ENCODE results near the gene KCNT1.

GRCh38 chr9:135705376-135705775 is 3.4 kb downstream of the KCNT1 start:
- TF ChIP-seq CTCF (IDR thresholded peaks at IDR 0.05) (no peak), EP300 (IDR thresholded peaks at IDR 0.05) (no peak), POLR2A (IDR thresholded peaks at IDR 0.05) (no peak)
